HG03139 (cell line): ENCODE results near the gene CTDP1.
"Not testable (repeated sequence)": the region's sequence is repeated elsewhere in the genome, so short reads cannot be mapped to it uniquely, and the experiment has no call there.

Experiments used
- ATAC-seq: cut with Tn5 transposase; IDR thresholded peaks from one replicate; pipeline ENCODE4 v1.9.1; 2021; ENCODE audit not compliant: unreplicated experiment

CTDP1 gene

DNA sequence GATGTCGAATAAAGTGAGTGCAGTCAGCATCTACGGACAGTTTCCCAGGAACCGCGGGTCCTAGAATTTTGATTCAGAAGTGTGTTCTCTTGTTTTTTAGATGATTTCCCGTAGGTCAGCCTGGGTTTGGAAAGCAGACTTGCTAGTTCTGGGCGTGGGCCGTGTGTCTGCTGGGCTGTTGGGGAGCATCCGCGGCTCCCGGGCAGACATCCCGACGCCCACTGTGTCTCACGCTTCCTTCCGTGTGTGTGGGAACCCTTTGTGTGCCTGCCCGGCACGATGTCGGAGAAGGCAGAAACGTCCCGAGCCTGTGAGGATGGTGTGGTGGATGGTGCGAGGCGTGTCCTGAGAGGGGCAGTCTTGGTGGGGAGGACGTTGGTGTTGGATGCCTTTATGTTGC lies 18.4 kb downstream of the CTDP1 start:
- ATAC-seq = no peak

DNA sequence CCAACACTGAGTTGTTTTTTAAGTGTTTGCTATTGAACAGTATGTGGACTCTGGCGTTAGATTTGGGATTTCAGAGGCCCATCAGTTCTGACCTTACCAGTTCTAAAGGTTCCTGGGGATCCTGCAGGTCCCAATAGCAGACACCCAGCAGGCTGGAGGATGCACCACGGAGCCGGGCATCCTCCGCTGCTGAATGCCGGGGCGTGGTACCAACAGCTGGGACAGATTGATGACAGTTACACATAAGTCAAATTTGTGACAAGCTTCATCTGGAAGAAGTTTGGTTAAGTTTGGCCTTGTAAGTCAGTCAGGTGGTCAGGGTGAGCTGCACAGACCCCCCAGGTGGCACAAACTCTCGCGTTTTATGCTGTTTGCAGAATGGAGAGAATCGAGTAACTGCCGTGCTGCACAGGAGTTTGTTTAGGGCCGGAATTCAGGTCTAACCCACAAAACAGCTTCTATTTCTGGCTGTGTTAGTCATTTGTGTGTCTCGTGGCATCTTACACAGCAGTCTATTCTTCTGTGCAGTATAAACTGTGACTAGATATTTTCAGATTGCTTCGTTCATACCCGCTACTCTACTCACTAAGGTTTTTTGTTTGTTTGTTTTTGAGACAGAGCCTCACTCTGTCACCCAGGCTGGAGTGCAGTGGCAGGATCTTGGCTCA lies 19.2 kb downstream of the CTDP1 start:
- ATAC-seq = no peak

DNA sequence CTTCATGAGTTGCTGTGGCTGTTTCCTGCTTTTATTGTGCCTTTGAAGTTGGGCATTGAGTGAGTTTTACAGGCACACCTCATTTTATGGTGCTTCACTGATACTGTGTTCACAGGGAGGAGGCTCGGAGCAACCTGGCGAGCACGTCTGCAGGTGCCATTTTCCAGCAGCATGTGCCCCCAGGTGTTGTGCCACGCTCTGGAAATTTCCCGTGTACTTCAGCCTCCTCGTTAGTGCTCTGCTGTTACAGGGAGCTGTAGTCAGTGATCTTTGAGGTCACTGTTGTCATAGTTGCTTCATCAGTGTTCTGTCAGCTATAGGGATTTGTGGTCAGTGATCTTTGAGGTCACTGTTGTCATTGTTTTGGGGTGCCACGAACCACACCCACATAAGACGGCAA lies 20.1 kb downstream of the CTDP1 start:
- no peak for ATAC-seq

DNA sequence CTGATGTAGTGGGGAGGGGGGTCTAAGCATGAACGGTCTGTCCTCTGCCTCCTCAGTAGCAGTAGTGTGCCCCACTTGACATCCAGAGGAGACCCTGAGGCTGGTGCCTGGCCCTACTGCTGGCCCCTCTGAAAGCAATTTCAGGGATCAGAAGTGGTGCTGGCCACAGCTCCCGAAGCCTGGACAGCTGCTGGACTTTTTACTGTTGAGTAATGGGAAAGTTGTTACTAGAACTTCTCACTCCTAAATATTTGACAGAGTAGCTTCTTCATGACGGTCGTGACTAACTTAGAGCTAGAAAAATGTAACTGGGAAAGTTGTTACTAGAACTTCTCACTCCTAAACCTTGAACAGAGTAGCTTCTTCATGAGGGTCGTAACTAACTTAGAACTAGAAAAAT lies 23.3 kb downstream of the CTDP1 start:
- ATAC-seq = no peak

DNA sequence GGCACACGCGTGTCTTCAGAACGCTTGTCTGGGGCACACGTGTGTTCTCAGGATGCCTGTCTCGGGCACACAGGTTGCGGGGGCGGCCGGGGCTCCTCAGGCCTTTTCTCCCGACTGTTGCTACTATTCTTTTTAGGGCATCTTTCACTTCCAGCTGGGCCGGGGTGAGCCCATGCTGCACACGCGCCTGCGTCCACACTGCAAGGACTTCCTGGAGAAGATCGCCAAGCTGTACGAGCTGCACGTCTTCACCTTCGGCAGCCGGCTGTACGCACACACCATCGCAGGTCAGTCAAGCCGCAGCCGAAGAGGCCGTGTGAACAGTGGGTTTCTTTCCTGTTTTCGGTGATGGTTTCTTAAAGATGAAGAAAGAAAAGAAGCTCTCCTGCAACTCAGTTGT lies 25.0 kb downstream of the CTDP1 start:
- no peak for ATAC-seq

DNA sequence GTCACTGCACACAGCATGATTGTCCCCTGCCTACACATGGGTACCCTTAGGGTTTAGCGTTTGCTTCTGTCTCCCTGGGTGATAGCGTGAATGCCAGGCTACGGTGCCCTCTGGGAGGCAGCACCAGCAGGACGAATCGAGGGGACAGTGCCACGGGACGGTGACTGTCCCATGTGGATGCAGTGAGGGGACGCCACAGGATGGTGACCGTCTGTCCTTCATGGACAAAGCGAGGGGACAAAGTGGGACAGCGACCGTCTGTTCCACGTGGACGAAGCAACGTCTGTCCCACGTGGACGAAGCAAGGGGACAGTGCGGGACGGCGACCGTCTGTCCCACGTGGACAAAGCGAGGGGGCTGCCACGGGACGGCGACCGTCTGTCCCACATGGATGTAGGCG lies 25.7 kb downstream of the CTDP1 start:
- ATAC-seq = no peak

DNA sequence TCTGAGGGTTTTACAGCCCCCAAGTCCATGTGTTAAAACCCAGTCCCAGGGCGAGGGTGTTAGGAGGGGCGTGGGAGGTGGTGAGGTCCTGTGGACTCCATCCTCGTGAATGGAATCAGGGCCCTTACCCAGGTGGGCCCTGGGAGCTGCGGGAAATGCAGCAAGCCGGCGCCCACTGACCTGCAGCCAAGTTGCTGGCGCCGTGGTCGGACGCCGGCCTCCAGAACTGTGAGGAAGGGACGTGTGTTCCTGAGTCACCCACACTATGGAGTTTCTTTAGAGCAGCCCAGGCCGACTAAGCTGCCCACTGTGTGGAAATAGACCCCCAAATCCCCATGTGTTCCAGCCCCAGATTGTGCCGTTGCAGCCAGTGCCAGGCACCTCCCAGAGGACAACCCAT lies 26.4 kb downstream of the CTDP1 start:
- ATAC-seq = no peak

DNA sequence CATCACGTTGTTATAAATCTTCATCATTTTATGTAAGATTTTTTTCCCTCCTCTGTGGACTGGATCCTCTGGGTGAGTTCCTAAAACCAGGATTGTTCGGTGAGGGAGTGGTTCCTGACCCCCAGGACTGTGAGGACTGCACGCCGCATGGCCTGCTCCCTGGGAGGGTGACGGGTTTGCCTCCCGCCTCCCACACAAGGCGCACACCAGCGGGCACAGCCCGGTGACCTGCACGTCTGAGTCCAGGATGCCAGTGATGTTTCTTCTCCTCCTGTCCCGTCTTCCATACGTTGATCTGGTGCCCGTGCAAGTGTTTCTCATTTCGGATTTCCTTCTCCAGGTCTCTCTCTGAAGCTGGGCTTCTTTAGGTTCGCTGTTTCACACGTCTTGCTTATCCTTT lies 27.1 kb downstream of the CTDP1 start:
- ATAC-seq = no peak

DNA sequence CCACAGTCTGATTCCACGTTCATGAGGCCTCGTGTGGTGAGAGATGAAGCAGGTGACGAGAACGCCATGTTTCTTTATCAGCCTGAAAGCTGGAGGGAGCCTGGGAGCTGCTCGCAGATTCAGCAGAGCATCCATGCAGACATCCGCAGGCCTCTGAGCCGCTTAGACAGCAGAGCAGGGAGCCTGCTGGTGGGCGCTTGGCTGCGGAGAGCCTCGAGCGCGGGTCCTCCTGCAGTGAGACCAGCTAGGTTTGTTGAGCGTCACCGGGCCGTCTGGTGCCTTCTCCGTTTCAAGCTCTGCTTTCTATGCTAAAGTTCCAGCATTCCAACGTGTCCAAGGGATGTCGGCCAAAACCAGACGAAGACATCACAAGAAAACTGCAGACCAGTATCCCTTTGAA lies 27.6 kb downstream of the CTDP1 start:
- ATAC-seq = no peak

DNA sequence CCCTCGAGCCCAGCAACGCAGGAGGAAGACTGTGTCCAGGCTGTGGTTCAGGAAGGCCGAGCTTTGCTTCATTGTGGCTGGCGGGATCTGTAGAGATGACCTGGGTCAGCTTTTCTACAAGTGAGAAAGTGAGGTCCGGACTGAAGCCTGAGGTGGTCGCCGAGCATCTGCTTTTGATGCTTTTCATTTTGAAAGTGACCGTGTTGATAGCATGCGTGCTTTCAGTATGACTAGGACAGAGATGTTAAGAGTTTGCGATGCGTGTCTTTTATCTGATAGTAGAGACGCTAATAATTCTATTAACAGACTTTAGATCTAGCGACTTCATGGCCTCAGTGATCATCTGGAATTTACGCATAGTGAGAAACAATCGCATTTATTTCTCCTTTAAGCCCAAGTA lies 28.1 kb downstream of the CTDP1 start:
- ATAC-seq = no peak

DNA sequence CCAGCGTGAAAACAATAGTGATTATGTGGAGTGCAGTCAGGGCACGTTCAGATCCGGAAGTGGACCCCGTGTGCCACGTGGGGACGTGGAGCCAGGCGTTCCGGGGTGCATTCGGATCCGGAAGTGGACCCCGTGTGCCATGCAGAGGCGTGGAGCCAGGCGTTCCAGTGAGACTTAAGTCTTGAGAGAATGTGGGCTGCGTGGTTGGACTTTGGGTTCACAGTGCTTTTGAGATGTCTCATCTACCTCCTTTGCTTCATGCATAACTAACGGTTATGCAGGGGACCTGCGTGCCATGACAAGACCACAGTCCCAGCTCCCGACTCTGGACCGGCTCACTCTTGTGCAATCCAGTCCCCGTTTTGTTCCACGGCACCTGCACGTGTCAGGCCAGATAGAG lies 28.8 kb downstream of the CTDP1 start:
- ATAC-seq = no peak

DNA sequence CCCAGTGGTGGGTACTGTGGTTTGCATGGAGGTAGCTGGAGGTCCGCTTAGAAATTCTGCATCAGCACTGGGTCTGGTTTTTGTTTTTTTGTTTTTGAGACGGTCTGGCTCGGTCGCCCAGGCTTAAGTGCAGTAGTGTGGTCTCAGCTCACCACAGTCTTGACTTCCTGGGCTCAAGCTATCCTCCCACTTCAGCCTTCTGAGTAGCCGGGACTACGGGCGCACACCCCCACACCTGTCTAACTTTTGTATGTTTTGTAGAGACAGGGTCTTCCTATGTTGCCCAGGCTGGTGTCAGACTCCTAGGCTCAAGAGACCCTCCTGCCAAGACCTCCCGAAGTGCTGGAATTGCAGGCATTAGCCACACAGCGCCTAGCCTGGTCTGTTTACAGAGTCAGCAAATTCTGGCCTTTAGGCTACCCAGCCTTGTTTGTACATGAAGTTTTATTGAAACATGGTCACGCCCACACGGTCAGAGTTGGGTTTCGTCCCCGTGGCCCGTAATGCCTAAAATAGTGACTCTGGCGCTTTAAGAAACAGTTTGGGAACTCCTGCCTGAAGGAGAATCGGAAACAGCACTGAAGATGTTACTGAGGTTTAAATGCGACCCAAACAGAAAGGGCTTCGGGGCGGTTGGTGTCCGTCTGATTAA lies 32.7 kb downstream of the CTDP1 start:
- ATAC-seq = no peak

DNA sequence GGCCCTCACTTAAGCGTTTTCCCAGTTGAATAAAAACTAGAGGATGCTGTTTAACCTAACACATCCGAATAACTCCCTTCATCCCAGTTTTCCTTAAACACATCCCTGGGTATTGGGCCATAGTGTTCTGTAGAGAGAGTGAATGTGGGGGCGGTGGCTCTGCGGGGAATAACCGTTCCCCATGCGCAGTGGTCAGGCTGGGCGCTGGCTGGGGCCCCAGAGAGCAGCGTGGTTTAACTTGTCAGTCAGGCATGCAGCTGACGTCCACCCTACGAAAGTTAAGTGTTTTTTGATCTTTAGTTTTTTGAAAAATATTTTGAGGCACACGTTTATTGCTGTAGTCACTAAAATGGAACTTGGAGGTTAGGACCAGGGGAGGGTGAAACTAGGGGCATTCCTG lies 33.7 kb downstream of the CTDP1 start:
- no peak for ATAC-seq

DNA sequence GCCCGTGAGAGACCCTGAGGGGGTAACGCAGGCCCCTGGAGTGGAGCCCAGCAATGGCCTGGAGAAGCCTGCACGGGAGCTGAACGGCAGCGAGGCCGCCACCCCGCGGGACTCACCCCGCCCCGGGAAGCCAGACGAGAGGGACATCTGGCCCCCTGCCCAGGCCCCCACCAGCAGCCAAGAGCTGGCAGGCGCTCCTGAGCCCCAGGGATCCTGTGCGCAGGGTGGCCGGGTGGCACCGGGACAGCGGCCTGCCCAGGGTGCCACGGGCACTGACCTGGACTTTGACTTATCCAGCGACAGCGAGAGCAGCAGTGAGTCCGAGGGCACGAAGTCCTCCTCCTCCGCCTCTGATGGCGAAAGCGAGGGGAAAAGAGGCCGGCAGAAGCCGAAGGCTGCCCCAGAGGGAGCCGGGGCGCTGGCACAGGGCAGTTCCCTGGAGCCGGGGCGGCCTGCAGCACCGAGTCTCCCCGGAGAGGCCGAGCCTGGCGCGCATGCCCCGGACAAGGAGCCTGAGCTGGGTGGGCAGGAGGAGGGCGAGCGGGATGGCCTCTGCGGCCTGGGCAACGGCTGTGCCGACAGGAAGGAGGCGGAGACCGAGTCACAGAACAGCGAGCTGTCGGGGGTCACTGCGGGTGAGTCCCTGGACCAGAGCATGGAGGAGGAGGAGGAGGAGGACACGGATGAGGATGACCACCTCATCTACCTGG lies 35.1 kb downstream of the CTDP1 start:
- ATAC-seq = no peak

DNA sequence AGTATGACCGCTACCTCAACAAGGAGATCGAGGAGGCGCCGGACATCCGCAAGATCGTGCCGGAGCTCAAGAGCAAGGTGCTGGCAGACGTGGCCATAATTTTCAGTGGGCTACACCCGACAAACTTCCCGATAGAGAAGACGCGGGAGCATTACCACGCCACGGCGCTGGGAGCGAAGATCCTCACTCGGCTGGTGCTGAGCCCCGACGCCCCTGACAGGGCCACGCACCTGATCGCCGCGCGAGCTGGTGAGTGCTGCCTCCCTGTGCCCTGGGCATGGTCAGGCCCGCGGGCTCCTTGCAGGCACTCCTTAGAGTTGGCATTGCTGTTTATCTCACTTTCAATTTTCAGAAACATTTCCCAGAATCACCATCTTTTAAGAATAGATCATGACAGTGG lies 35.7 kb downstream of the CTDP1 start:
- ATAC-seq = no peak

DNA sequence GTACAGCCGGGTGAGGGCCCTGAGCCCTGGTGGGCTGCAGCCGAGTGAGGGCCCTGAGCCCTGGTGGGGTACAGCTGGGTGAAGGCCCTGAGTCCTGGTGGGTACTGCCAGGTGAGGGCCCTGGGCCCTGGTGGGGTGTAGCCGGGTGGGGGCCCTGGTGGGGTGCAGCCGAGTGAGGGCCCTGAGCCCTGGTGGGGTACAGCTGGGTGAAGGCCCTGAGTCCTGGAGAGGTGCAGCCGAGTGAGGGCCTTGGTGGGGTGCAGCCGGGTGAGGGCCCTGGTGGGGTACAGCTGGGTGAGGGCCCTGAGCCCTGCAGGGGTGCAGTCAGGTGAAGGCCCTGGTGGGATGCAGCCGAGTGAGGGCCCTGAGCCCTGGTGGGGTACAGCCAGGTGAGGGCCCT lies 37.5 kb downstream of the CTDP1 start:
- no peak for ATAC-seq

DNA sequence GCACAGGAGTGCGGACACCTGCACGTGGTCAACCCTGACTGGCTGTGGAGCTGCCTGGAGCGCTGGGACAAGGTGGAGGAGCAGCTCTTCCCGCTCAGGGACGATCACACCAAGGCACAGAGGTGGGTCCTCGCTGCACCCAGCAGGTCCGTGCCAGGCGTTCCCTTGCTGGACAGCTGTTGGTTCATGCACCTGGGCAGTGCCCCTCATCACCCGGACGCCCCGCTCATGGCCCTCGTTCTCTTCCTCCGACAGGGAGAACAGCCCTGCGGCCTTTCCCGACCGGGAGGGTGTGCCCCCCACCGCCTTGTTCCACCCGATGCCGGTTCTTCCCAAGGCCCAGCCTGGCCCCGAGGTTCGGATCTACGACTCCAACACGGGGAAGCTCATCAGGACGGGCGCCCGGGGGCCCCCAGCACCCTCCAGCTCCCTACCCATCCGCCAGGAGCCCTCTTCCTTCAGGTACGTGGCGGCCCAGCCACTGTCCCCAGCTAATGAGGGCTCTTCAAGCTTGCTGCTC lies 38.0 kb downstream of the CTDP1 start:
- no peak for ATAC-seq

DNA sequence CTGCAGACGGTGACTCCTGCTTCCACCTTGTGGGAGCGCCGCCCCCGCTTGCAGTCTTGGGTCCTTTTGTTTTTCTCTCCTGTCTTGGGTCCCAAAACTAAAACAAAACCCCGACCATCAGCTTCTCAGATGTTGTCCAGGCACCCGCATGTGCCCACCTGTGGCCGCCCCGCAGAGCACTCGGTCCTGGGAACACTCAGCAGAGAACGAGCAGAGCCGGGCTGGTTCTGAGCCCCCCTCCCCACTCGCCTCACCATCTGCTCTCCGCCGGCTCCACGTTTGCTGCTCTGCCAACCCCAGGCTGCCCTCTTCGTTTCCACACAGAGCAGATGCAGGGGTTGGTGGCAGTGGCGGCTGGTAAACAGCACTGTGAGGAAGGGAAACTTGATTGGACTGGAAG lies 38.5 kb downstream of the CTDP1 start:
- ATAC-seq = no peak

DNA sequence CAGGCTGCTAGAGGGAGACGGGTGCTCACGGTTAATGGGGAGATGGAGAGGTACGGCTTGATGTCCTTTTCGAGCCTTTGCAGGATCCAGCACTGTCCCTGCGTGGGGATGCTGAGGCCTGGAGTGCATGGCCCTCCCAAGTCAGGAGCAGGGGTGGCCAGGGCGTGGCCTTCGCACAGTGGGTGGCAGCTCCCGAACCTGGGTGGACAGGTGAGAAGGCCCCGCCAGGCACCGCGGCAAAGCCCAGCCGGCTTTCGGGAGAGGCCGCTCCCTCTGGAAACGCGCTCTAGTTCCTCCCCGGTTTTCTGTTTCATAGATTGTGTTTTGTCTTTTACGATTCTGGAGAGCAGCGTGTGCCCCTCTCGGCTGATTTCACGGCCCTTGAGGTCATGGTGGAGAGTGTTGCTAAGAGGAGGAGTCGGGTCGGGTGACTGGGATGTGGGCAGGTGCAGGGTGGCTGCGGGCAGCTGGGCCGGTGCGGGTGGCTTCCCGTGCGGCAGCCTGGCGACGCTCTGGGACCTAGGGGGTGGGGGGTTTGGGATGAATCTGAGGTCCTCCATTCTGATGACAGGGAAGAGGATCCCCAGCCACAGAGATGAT lies 39.4 kb downstream of the CTDP1 start:
- ATAC-seq = no peak

DNA sequence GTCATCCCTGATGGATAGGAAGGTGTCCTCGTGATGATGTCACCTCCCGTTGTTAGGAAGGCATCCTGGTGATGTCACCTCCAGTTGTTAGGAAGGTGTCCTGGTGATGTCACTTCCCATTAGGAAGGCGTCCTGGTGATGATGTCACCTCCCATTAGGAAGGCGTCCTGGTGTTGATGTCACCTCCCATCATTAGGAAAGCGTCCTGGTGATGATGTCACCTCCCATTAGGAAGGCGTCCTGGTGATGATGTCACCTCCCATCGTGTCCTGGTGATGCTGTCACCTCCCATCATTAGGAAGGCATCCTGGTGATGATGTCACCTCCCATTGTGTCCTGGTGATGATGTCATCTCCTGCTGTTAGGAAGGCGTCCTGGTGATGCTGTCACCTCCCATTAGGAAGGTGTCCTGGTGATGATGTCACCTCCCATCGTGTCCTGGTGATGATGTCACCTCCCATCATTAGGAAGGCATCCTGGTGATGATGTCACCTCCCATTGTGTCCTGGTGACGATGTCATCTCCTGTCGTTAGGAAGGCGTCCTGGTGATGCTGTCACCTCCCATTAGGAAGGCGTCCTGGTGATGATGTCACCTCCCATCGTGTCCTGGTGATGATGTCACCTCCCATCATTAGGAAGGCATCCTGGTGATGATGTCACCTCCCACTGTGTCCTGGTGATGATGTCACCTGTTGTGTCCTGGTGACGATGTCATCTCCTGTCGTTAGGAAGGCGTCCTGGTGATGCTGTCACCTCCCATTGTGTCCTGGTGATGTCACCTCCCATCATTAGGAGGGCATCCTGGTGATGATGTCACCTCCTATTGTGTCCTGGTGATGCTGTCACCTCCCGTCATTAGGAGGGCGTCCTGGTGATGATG lies 40.1 kb downstream of the CTDP1 start:
- not testable (repeated sequence) for ATAC-seq

DNA sequence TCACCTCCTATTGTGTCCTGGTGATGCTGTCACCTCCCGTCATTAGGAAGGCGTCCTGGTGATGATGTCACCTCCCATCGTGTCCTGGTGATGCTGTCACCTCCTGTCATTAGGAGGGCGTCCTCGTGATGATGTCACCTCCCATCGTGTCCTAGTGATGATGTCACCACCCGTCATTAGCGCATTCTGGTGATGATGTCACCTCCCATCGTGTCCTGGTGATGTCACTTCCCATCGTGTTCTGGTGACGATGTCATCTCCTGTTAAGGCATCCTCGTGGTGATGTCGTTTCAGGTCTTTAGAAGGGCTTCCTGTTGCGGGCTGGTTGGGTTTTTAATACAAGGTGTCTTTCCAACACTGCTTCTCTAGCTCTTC lies 40.7 kb downstream of the CTDP1 start:
- ATAC-seq = no peak
